Measurements from ENCODE around the gene FOXN3. TPM values are rescaled to one million over a fixed set of nuclear protein-coding genes. Genes with fewer than 3 reads are reported as not detected.

Gene FOXN3
- total and polyA plus RNA-seq, 2 donors (not counting 3 experiments of a cell fraction or from before 2014, with no cell fraction given), result 16.9 to 41.8 TPM

- no peaks in the 10 kb centered on the region for H3K27me3 ChIP-seq (ENCODE audit: control insufficient read depth in 2 of 2, insufficient read depth in 2 of 2, low read length in 2 of 2)
- no peak overlapping the region for H3K9ac ChIP-seq (replicated peaks; ENCODE audit: extremely low read depth, insufficient read depth, low read length)
- BruUV-seq (replicated peaks), result no TSS peak
- DNase-seq (ENCODE audit: low read depth, low spot score) (no peak), FAIRE-seq (no peak)
- no peak overlapping the region for H3K4me3 ChIP-seq (replicated peaks in 1 of 3; ENCODE audit: insufficient read depth in 1 of 3, low read depth in 1 of 3, low read length in 3 of 3)
- no peak overlapping the region for H2AFZ ChIP-seq (ENCODE audit: low read depth, low read length)
- H3K4me1 ChIP-seq (ENCODE audit: control insufficient read depth, extremely low read depth, insufficient read depth, low read length), result peaks cover 24% of the 10 kb centered on the region
- H3K36me3 ChIP-seq (ENCODE audit: control insufficient read depth in 2 of 2, extremely low read depth in 1 of 2, insufficient read depth in 2 of 2, low read length in 2 of 2), result no peaks in the 10 kb centered on the region
- H3K27ac ChIP-seq (ENCODE audit: insufficient read depth, low read depth, low read length), result no peak overlapping the region
- no peaks in the 10 kb centered on the region for H4K20me1 ChIP-seq (replicated peaks; ENCODE audit: control insufficient read depth, extremely low read depth, insufficient read depth, low read length)
- no peak overlapping the region for H3K4me2 ChIP-seq (ENCODE audit: insufficient read depth, low read length)
- H3K9me3 ChIP-seq (replicated peaks; ENCODE audit: control insufficient read depth, insufficient read depth, low read length), result no peaks in the 10 kb centered on the region
- TF ChIP-seq JUN (IDR thresholded peaks at IDR 0.05; ENCODE audit: borderline replicate concordance, insufficient read depth, insufficient read length, low read depth) (no peak), POLR2A (IDR thresholded peaks at IDR 0.05; ENCODE audit: low read depth, low read length) (no peak), FOS (IDR thresholded peaks at IDR 0.05; ENCODE audit: borderline replicate concordance, insufficient read depth, low read length) (no peak), MAX (IDR thresholded peaks at IDR 0.05; ENCODE audit: insufficient read depth, insufficient read length) (no peak), GATA2 (IDR thresholded peaks at IDR 0.05; ENCODE audit: insufficient read depth, insufficient read length, low read depth, low read length) (no peak), CTCF (IDR thresholded peaks at IDR 0.05; ENCODE audit: extremely low read depth in 1 of 2, insufficient read depth in 1 of 2, low read depth in 1 of 2, low read length in 2 of 2) (no peak), POLR2AphosphoS5 (IDR thresholded peaks at IDR 0.05; ENCODE audit: insufficient read depth, low read depth, low read length) (no peak), EZH2 (IDR thresholded peaks at IDR 0.05; ENCODE audit: borderline replicate concordance, low read depth, low read length, severe bottlenecking) (no peak), MYC (IDR thresholded peaks at IDR 0.05; ENCODE audit: low read depth, low read length) (no peak)
- intact Hi-C loops (cut with micrococcal nuclease), result loop anchor here (5.0 kb wide), 1 partner anchor 79 kb away; no protein-coding TSS in a partner anchor
- dilution Hi-C loops (cut with MboI; ENCODE audit: extremely low pct_ligation_motif_present, low sequenced_read_pairs), result no loop called here
- ChIA-PET POLR2A (no interaction called here), CTCF (no interaction called here)
- H3K9me1 ChIP-seq (replicated peaks; ENCODE audit: control insufficient read depth, extremely low read depth, insufficient read depth, low read length), result no peaks in the 10 kb centered on the region
- no peaks in the 10 kb centered on the region for H3K79me2 ChIP-seq (ENCODE audit: control insufficient read depth, insufficient read depth, low read length)
Measured at GRCh38 chr14:89428546-89429198, 11.6 kb upstream of the FOXN3 start.
